Trophoblast cell (in vitro differentiated cells and primary cell): ENCODE data around the gene ANO6.
"Not testable (repeated sequence)": the region's sequence is repeated elsewhere in the genome, so short reads cannot be mapped to it uniquely, and the experiment has no call there.

Experiments
- DNase-seq, 2 donors: peaks; one replicate each; pipeline ENCODE4 v3.0.0-alpha.2; 2016
- H2AFZ ChIP-seq: 2 replicates; pipeline ENCODE4 v1.6.1; 2013; ENCODE audit warnings: low read length, moderate library complexity, mild to moderate bottlenecking; ENCODE audit not compliant: insufficient read depth, poor library complexity
- H2AK5ac ChIP-seq: 2 replicates; pipeline ENCODE4 v1.6.1; 2013; ENCODE audit warnings: mild to moderate bottlenecking, low read length
- H2BK120ac ChIP-seq: 2 replicates; pipeline ENCODE4 v1.6.1; 2013; ENCODE audit warnings: low read length, mild to moderate bottlenecking, moderate library complexity; ENCODE audit not compliant: insufficient read depth, poor library complexity
- H2BK12ac ChIP-seq: 2 replicates; pipeline ENCODE4 v1.6.1; 2013; ENCODE audit warnings: mild to moderate bottlenecking, low read length, moderate library complexity
- H2BK5ac ChIP-seq: 2 replicates; pipeline ENCODE4 v1.6.1; 2013; ENCODE audit warnings: low read length, low read depth, moderate library complexity, mild to moderate bottlenecking; ENCODE audit not compliant: poor library complexity
- H3K14ac ChIP-seq: 2 replicates; pipeline ENCODE4 v1.6.1; 2013; ENCODE audit warnings: mild to moderate bottlenecking, low read length
- H3K18ac ChIP-seq: 2 replicates; pipeline ENCODE4 v1.6.1; 2013; ENCODE audit warnings: mild to moderate bottlenecking, low read length
- H3K23ac ChIP-seq: 2 replicates; pipeline ENCODE4 v1.6.1; 2013; ENCODE audit warnings: low read length
- H3K27ac ChIP-seq: 2 replicates; pipeline ENCODE4 v1.5.1; 2013; ENCODE audit warnings: low read depth, mild to moderate bottlenecking, inconsistent platforms, low read length, moderate library complexity
- H3K27me3 ChIP-seq: 2 replicates; pipeline ENCODE4 v1.6.1; 2013; ENCODE audit warnings: inconsistent platforms, mild to moderate bottlenecking, low read length, moderate library complexity; ENCODE audit not compliant: insufficient read depth
- H3K36me3 ChIP-seq, 2 experiments: 1 replicate in 1 of 2; 2 replicates in 1 of 2; pipeline ENCODE4 v1.6.1; 2013; ENCODE audit warnings: low read length in 2 of 2, mild to moderate bottlenecking in 2 of 2, moderate library complexity in 1 of 2; ENCODE audit not compliant: insufficient read depth in 2 of 2, control insufficient read depth in 1 of 2
- H3K4ac ChIP-seq: 2 replicates; pipeline ENCODE4 v1.6.1; 2013; ENCODE audit warnings: low read depth, mild to moderate bottlenecking, low read length, moderate library complexity
- H3K4me1 ChIP-seq, 2 experiments: 1 replicate in 1 of 2; 2 replicates in 1 of 2; pipeline ENCODE4 v1.6.1; 2013; ENCODE audit warnings: low read length in 2 of 2, mild to moderate bottlenecking in 2 of 2, moderate library complexity in 1 of 2; ENCODE audit not compliant: insufficient read depth in 2 of 2, control insufficient read depth in 1 of 2
- H3K4me2 ChIP-seq: 2 replicates; pipeline ENCODE4 v1.6.1; 2013; ENCODE audit warnings: inconsistent platforms, mild to moderate bottlenecking, low read length, moderate library complexity
- H3K4me3 ChIP-seq: 2 replicates; pipeline ENCODE4 v1.5.1; 2013; ENCODE audit warnings: mild to moderate bottlenecking, low read depth, low read length, inconsistent platforms
- H3K79me1 ChIP-seq: one replicate; pipeline ENCODE4 v1.6.1; 2013; ENCODE audit warnings: low read length
- H3K79me2 ChIP-seq: 2 replicates; pipeline ENCODE4 v1.6.1; 2013; ENCODE audit warnings: low read length, mild to moderate bottlenecking; ENCODE audit not compliant: control insufficient read depth, insufficient read depth, poor library complexity
- H3K9ac ChIP-seq: 2 replicates; pipeline ENCODE4 v1.6.1; 2013; ENCODE audit warnings: mild to moderate bottlenecking, low read length
- H3K9me3 ChIP-seq: 2 replicates; pipeline ENCODE4 v1.6.1; 2013; ENCODE audit warnings: low read depth, mild to moderate bottlenecking, control low read depth, inconsistent platforms, low read length; ENCODE audit not compliant: insufficient read depth
- H4K12ac ChIP-seq: 2 replicates; pipeline ENCODE4 v1.6.1; 2013; ENCODE audit warnings: low read depth, mild to moderate bottlenecking, low read length, moderate library complexity
- H4K8ac ChIP-seq: 2 replicates; pipeline ENCODE4 v1.6.1; 2013; ENCODE audit warnings: low read depth, mild to moderate bottlenecking, low read length, moderate library complexity
- H4K91ac ChIP-seq: one replicate; pipeline ENCODE4 v1.6.1; 2013; ENCODE audit warnings: low read depth, mild to moderate bottlenecking, low read length, moderate library complexity
- WGBS: extraction: QIAGEN DNeasy Blood & Tissue Kit; methylation state at CpG from one replicate; pipeline ENCODE4 v1.1.7; 2013; ENCODE audit warnings: missing lambda C conversion rate; ENCODE audit not compliant: insufficient read length, insufficient coverage; ENCODE audit errors: extremely low coverage; 5-methylcytosine and 5-hydroxymethylcytosine counted together

ANO6 gene

GRCh38 chr12:45259675-45260074 is 43.8 kb downstream of the ANO6 start:
- H2BK12ac ChIP-seq = peak overlapping the region; percentile 85
- H3K14ac ChIP-seq = peak overlapping the region; percentile 83
- no peak for DNase-seq
- no peak overlapping the region for H2AFZ ChIP-seq
- H2AK5ac ChIP-seq = peak overlapping the region; percentile 64
- no peak overlapping the region for H4K8ac ChIP-seq
- peak overlapping the region; percentile 73 for H2BK5ac ChIP-seq
- H3K27ac ChIP-seq = peak overlapping the region; percentile 86
- H3K9me3 ChIP-seq = no peaks in the 10 kb centered on the region
- peak overlapping the region; percentile 74 for H2BK120ac ChIP-seq
- peaks cover 10% of the 10 kb centered on the region for H3K79me2 ChIP-seq
- H3K18ac ChIP-seq = peak overlapping the region; percentile 83
- H4K91ac ChIP-seq = peak overlapping the region; percentile 54
- peak overlapping the region; percentile 8 for H3K4ac ChIP-seq
- no peaks in the 10 kb centered on the region for H3K36me3 ChIP-seq
- no peaks in the 10 kb centered on the region for H3K27me3 ChIP-seq
- peaks cover 23 to 39% of the 10 kb centered on the region in 2 experiments for H3K4me1 ChIP-seq
- H3K23ac ChIP-seq = no peak overlapping the region
- H3K4me3 ChIP-seq = no peak overlapping the region
- peak overlapping the region; percentile 31 for H3K4me2 ChIP-seq
- no CpG with 5 or more reads among the region's 3 CpGs for WGBS
- peaks cover 10% of the 10 kb centered on the region for H3K79me1 ChIP-seq
- H4K12ac ChIP-seq = no peak overlapping the region
- H3K9ac ChIP-seq = no peak overlapping the region

GRCh38 chr12:45260104-45260815 is 44.4 kb downstream of the ANO6 start:
- no peak overlapping the region for H2BK12ac ChIP-seq
- H3K4me3 ChIP-seq = no peak overlapping the region
- H3K79me2 ChIP-seq = peaks cover 10% of the 10 kb centered on the region
- no peak overlapping the region for H3K18ac ChIP-seq
- DNase-seq = peak; percentile 49 to 68
- H2AFZ ChIP-seq = no peak overlapping the region
- peak overlapping the region; percentile 86 for H3K27ac ChIP-seq
- peaks cover 10% of the 10 kb centered on the region for H3K79me1 ChIP-seq
- no peak overlapping the region for H3K4ac ChIP-seq
- H4K91ac ChIP-seq = no peak overlapping the region
- H3K36me3 ChIP-seq = no peaks in the 10 kb centered on the region
- no peak overlapping the region for H3K14ac ChIP-seq
- H3K9me3 ChIP-seq = no peaks in the 10 kb centered on the region
- H3K23ac ChIP-seq = no peak overlapping the region
- no peaks in the 10 kb centered on the region for H3K27me3 ChIP-seq
- peaks cover 23 to 37% of the 10 kb centered on the region in 2 experiments for H3K4me1 ChIP-seq
- no peak overlapping the region for H2BK120ac ChIP-seq
- WGBS = no CpG with 5 or more reads among the region's 5 CpGs
- peak overlapping the region; percentile 31 for H3K4me2 ChIP-seq
- H2BK5ac ChIP-seq = no peak overlapping the region
- no peak overlapping the region for H2AK5ac ChIP-seq
- no peak overlapping the region for H3K9ac ChIP-seq
- H4K12ac ChIP-seq = no peak overlapping the region
- H4K8ac ChIP-seq = no peak overlapping the region

GRCh38 chr12:45260854-45261253 is 45.0 kb downstream of the ANO6 start:
- Histone ChIP-seq H3K27ac (no peak overlapping the region), H3K27me3 (no peaks in the 10 kb centered on the region), H3K4me3 (no peak overlapping the region), H2BK12ac (no peak overlapping the region), H2BK5ac (no peak overlapping the region), H2BK120ac (no peak overlapping the region), H3K4ac (peak overlapping the region; percentile 20), H3K79me2 (peaks cover 12% of the 10 kb centered on the region), H3K14ac (no peak overlapping the region), H3K36me3 (no peaks in the 10 kb centered on the region), H3K79me1 (peaks cover 10% of the 10 kb centered on the region), H2AK5ac (no peak overlapping the region), H3K23ac (no peak overlapping the region), H2AFZ (no peak overlapping the region), H3K9me3 (no peaks in the 10 kb centered on the region), H3K4me2 (no peak overlapping the region), H4K8ac (no peak overlapping the region), H4K12ac (no peak overlapping the region), H3K9ac (no peak overlapping the region), H3K18ac (no peak overlapping the region), H3K4me1 (peaks cover 23 to 37% of the 10 kb centered on the region in 2 experiments), H4K91ac (no peak overlapping the region)
- no CpG with 5 or more reads among the region's 4 CpGs for WGBS
- DNase-seq = no peak

GRCh38 chr12:45262185-45262584 is 46.3 kb downstream of the ANO6 start:
- not testable (repeated sequence) for H3K14ac ChIP-seq, H3K23ac ChIP-seq, H2BK120ac ChIP-seq, H2BK5ac ChIP-seq, H3K18ac ChIP-seq, H4K8ac ChIP-seq, H2AFZ ChIP-seq, DNase-seq, H3K36me3 ChIP-seq, H3K27ac ChIP-seq, H3K27me3 ChIP-seq, H3K4me2 ChIP-seq, H2BK12ac ChIP-seq, H4K91ac ChIP-seq, H4K12ac ChIP-seq, H3K4ac ChIP-seq, H2AK5ac ChIP-seq, H3K9me3 ChIP-seq, H3K9ac ChIP-seq, H3K4me3 ChIP-seq
- Histone ChIP-seq H3K4me1 (peaks cover 21 to 36% of the 10 kb centered on the region in 2 experiments), H3K79me1 (peaks cover 10% of the 10 kb centered on the region), H3K79me2 (peaks cover 10% of the 10 kb centered on the region)
- no CpG with 5 or more reads among the region's 8 CpGs for WGBS
